ENCODE data around the gene NPAS3.

Gene NPAS3

GRCh38 chr14:33738491-33738890, 799.8 kb downstream of the NPAS3 start:
- TF ChIP-seq SIN3A (IDR thresholded peaks at IDR 0.05; ENCODE audit: borderline replicate concordance, insufficient read depth, low read length) (no peak), TAF1 (IDR thresholded peaks at IDR 0.05; ENCODE audit: borderline replicate concordance, insufficient read depth, low read length) (no peak), POLR2AphosphoS5 (IDR thresholded peaks at IDR 0.05; ENCODE audit: low read depth, low read length) (no peak), FOXP2 (optimal IDR thresholded peaks at IDR 0.05; ENCODE audit: borderline replicate concordance, extremely low read depth, extremely low read length, insufficient read depth) (no peak), REST (IDR thresholded peaks at IDR 0.05; ENCODE audit: insufficient read depth in 1 of 2, low read depth in 2 of 2, low read length in 2 of 2) (no peak)

- TF ChIP-seq SIN3A (IDR thresholded peaks at IDR 0.05; ENCODE audit: borderline replicate concordance, insufficient read depth, low read length), result no peak
- TF ChIP-seq REST (IDR thresholded peaks at IDR 0.05; ENCODE audit: insufficient read depth in 1 of 2, low read depth in 2 of 2, low read length in 2 of 2), result no peak
- no peak for TF ChIP-seq TAF1 (IDR thresholded peaks at IDR 0.05; ENCODE audit: borderline replicate concordance, insufficient read depth, low read length)
- TF ChIP-seq FOXP2 (optimal IDR thresholded peaks at IDR 0.05; ENCODE audit: borderline replicate concordance, extremely low read depth, extremely low read length, insufficient read depth), result no peak
- TF ChIP-seq POLR2AphosphoS5 (IDR thresholded peaks at IDR 0.05; ENCODE audit: low read depth, low read length), result no peak
Observed at GRCh38 chr14:33740531-33740930, 801.9 kb downstream of the NPAS3 start.

GRCh38 chr14:33742166-33742565, 803.5 kb downstream of the NPAS3 start:
- TF ChIP-seq POLR2AphosphoS5 (IDR thresholded peaks at IDR 0.05; ENCODE audit: low read depth, low read length) (no peak), FOXP2 (optimal IDR thresholded peaks at IDR 0.05; ENCODE audit: borderline replicate concordance, extremely low read depth, extremely low read length, insufficient read depth) (no peak)

GRCh38 chr14:33745163-33745562, 806.5 kb downstream of the NPAS3 start:
- no peak for TF ChIP-seq FOXP2 (optimal IDR thresholded peaks at IDR 0.05; ENCODE audit: borderline replicate concordance, extremely low read depth, extremely low read length, insufficient read depth)
- no peak for TF ChIP-seq SIN3A (IDR thresholded peaks at IDR 0.05; ENCODE audit: borderline replicate concordance, insufficient read depth, low read length)
- TF ChIP-seq POLR2AphosphoS5 (IDR thresholded peaks at IDR 0.05; ENCODE audit: low read depth, low read length), result no peak
- no peak for TF ChIP-seq TAF1 (IDR thresholded peaks at IDR 0.05; ENCODE audit: borderline replicate concordance, insufficient read depth, low read length)
- no peak for TF ChIP-seq REST (IDR thresholded peaks at IDR 0.05; ENCODE audit: insufficient read depth in 1 of 2, low read depth in 2 of 2, low read length in 2 of 2)

GRCh38 chr14:33747749-33748148, 809.1 kb downstream of the NPAS3 start:
- TF ChIP-seq TAF1 (IDR thresholded peaks at IDR 0.05; ENCODE audit: borderline replicate concordance, insufficient read depth, low read length), result no peak

GRCh38 chr14:33754261-33754660, 815.6 kb downstream of the NPAS3 start:
- no peak for TF ChIP-seq TAF1 (IDR thresholded peaks at IDR 0.05; ENCODE audit: borderline replicate concordance, insufficient read depth, low read length)
- no peak for TF ChIP-seq POLR2AphosphoS5 (IDR thresholded peaks at IDR 0.05; ENCODE audit: low read depth, low read length)
- no peak for TF ChIP-seq REST (IDR thresholded peaks at IDR 0.05; ENCODE audit: insufficient read depth in 1 of 2, low read depth in 2 of 2, low read length in 2 of 2)
- TF ChIP-seq FOXP2 (optimal IDR thresholded peaks at IDR 0.05; ENCODE audit: borderline replicate concordance, extremely low read depth, extremely low read length, insufficient read depth), result no peak
- no peak for TF ChIP-seq SIN3A (IDR thresholded peaks at IDR 0.05; ENCODE audit: borderline replicate concordance, insufficient read depth, low read length)

All from PFSK-1 (cell line).